GM23248 (cell line): ENCODE measurements around the gene STRADB. TPM values are rescaled to one million over a fixed set of nuclear protein-coding genes. Genes with fewer than 3 reads are reported as not detected.

Experiments used
- DNase-seq: peaks from one replicate; pipeline ENCODE4 v3.0.0-alpha.2; 2015
- H2AFZ ChIP-seq: fragments of 200-600 bp; sonication (generic); 2 replicates; pipeline ENCODE4 v1.6.1; 2016; ENCODE audit warnings: antibody characterized with exemption
- H3F3A ChIP-seq: fragments of 200-600 bp; sonication (generic); 2 replicates; pipeline ENCODE4 v1.6.1; 2016; ENCODE audit warnings: mild to moderate bottlenecking, antibody characterized with exemption, mixed run types; ENCODE audit not compliant: insufficient read depth
- H3K27ac ChIP-seq: fragments of 200-600 bp; sonication (generic); 2 replicates; pipeline ENCODE4 v1.5.1; 2016; ENCODE audit warnings: mild to moderate bottlenecking
- H3K27me3 ChIP-seq: fragments of 200-600 bp; sonication (generic); replicated peaks from 2 replicates; pipeline ENCODE4 v1.6.1; 2016; ENCODE audit warnings: mild to moderate bottlenecking; ENCODE audit not compliant: insufficient read depth
- H3K36me3 ChIP-seq: fragments of 200-600 bp; sonication (generic); 2 replicates; pipeline ENCODE4 v1.6.1; 2016; ENCODE audit warnings: low read depth, mild to moderate bottlenecking
- H3K4me1 ChIP-seq: fragments of 200-600 bp; sonication (generic); 2 replicates; pipeline ENCODE4 v1.6.1; 2016; ENCODE audit warnings: mild to moderate bottlenecking; ENCODE audit not compliant: insufficient read depth
- H3K4me2 ChIP-seq: fragments of 200-600 bp; sonication (generic); one replicate; pipeline ENCODE4 v1.6.1; 2016; ENCODE audit warnings: mild to moderate bottlenecking; ENCODE audit not compliant: unreplicated experiment
- H3K4me3 ChIP-seq: fragments of 200-600 bp; sonication (generic); 2 replicates; pipeline ENCODE4 v1.5.1; 2016; ENCODE audit warnings: mild to moderate bottlenecking
- H3K79me2 ChIP-seq: fragments of 200-600 bp; sonication (generic); 2 replicates; pipeline ENCODE4 v1.6.1; 2016; ENCODE audit warnings: mild to moderate bottlenecking; ENCODE audit not compliant: insufficient read depth
- H3K9ac ChIP-seq: fragments of 200-600 bp; sonication (generic); 2 replicates; pipeline ENCODE4 v1.6.1; 2016; ENCODE audit warnings: mild to moderate bottlenecking
- H3K9me2 ChIP-seq: fragments of 200-600 bp; sonication (generic); 2 replicates; pipeline ENCODE4 v1.6.1; 2016; ENCODE audit warnings: mixed run types, mild to moderate bottlenecking, moderate library complexity; ENCODE audit not compliant: insufficient read depth
- H3K9me3 ChIP-seq: fragments of 200-600 bp; sonication (generic); one replicate; pipeline ENCODE4 v1.6.1; 2017; ENCODE audit warnings: low read depth
- H4K20me1 ChIP-seq: fragments of 200-600 bp; sonication (generic); 2 replicates; pipeline ENCODE4 v1.6.0; 2016; ENCODE audit not compliant: insufficient read depth
- EZH2 ChIP-seq: fragments of 200-600 bp; sonication (generic); IDR thresholded peaks from 2 replicates; pipeline ENCODE4 v1.6.1; 2018; ENCODE audit warnings: antibody characterized with exemption, mild to moderate bottlenecking; ENCODE audit not compliant: insufficient read depth, poor library complexity, severe bottlenecking
- EZH2phosphoT487 ChIP-seq: fragments of 200-600 bp; sonication (generic); IDR thresholded peaks from 2 replicates; pipeline ENCODE4 v1.6.1; 2018; ENCODE audit warnings: antibody characterized with exemption, moderate library complexity, mild to moderate bottlenecking, low read depth; ENCODE audit not compliant: insufficient read depth
- WGBS, 2 experiments: methylation state at CpG; one replicate each; pipeline ENCODE4 v1.1.6; 2015 to 2017; ENCODE audit warnings: low lambda C conversion rate in 2 of 2, low coverage in 1 of 2; ENCODE audit errors: missing lambda C conversion rate in 2 of 2; 5-methylcytosine and 5-hydroxymethylcytosine counted together
- in situ Hi-C: fragments of 300-500 bp; cut with MboI; formaldehyde crosslinking; loops from 2 replicates; pipeline ENCODE4 v1.15.0; 2020
- polyA plus RNA-seq: library from polyadenylated mRNA; unstranded; fragments of >200 nt; fragmentation: Nextera tagmentation; extraction: Ambion mirVana; gene quantifications from 2 replicates; pipeline ENCODE4 v1.2.1, GENCODE V29; 2016
- total RNA-seq: library from RNA; depleted of rRNA; stranded (reverse); fragments of >200 nt; shearing (Covaris generic); gene quantifications from 2 replicates; pipeline ENCODE4 v1.2.3, GENCODE V29; 2014

STRADB gene
- total and polyA plus RNA-seq, 2 experiments from 2014 or later = 21.2 to 33.7 TPM

DNA sequence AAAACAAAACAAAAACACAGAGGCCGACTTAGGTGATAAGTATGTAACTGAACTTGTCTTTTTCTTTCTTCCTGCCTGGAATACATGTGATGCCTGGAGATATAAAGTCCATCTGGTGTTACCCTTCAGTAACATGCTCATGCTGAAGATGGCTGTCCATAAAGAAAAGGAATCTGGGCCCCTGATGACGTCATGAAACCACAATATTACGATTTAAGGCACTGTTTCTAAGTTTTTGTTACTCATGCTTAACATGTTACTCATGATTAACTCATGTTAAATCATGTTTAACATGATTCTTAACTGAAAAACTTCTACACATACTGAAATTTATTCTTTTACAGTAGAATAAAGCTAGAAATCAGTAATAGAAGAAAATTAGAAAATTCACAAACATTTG, 49.0 kb downstream of the STRADB start:
- H2AFZ ChIP-seq = no peak overlapping the region
- DNase-seq = peak; percentile 54
- in situ Hi-C loops = no loop called here
- no peaks in the 10 kb centered on the region for H4K20me1 ChIP-seq
- H3K27me3 ChIP-seq = no peaks in the 10 kb centered on the region
- no peak overlapping the region for H3K27ac ChIP-seq
- no peak overlapping the region for H3K9ac ChIP-seq
- no peaks in the 10 kb centered on the region for H3K79me2 ChIP-seq
- H3K9me2 ChIP-seq = no peaks in the 10 kb centered on the region
- H3K4me1 ChIP-seq = no peaks in the 10 kb centered on the region
- H3F3A ChIP-seq = no peaks in the 10 kb centered on the region
- no peak overlapping the region for H3K4me3 ChIP-seq
- no peak overlapping the region for H3K4me2 ChIP-seq
- no peaks in the 10 kb centered on the region for H3K36me3 ChIP-seq
- 48 to 52% methylated on average over 3 of the region's 3 CpGs for WGBS, 2 experiments
- no peak for TF ChIP-seq EZH2phosphoT487
- no peak for TF ChIP-seq EZH2
- peaks cover 6% of the 10 kb centered on the region for H3K9me3 ChIP-seq

DNA sequence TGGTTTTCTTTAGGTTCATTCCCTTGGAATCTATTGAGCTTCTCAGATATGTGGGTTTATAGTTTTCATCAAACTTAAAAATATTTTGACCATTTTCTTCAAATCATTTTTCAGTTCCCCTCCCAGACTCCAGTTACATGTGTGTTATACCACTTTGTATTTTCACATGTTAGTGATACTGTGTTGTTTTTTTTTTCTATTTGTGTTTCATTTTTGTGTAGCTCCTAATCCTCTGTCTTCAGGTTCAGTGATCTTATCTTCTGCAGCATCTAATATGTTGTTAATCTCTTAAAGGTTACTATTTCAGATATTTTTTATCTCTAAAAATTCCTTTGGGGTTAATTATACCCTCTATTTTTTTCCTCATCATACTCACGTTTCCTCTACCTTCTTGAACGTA, 51.2 kb downstream of the STRADB start:
- H3F3A ChIP-seq = no peaks in the 10 kb centered on the region
- H2AFZ ChIP-seq = no peak overlapping the region
- in situ Hi-C loops = no loop called here
- TF ChIP-seq EZH2phosphoT487 (no peak), EZH2 (no peak)
- no peak overlapping the region for H3K4me3 ChIP-seq
- H3K9me2 ChIP-seq = no peaks in the 10 kb centered on the region
- H3K36me3 ChIP-seq = no peaks in the 10 kb centered on the region
- no peak overlapping the region for H3K27ac ChIP-seq
- WGBS, 2 experiments = 91 to 95% methylated on average over 2 of the region's 2 CpGs
- no peak for DNase-seq
- H4K20me1 ChIP-seq = no peaks in the 10 kb centered on the region
- H3K9ac ChIP-seq = no peak overlapping the region
- peaks cover 6% of the 10 kb centered on the region for H3K9me3 ChIP-seq
- no peaks in the 10 kb centered on the region for H3K4me1 ChIP-seq
- H3K27me3 ChIP-seq = no peaks in the 10 kb centered on the region
- no peaks in the 10 kb centered on the region for H3K79me2 ChIP-seq
- no peak overlapping the region for H3K4me2 ChIP-seq

GRCh38 chr2:201507725-201508124, 56.2 kb downstream of the STRADB start:
- H3K9me3 ChIP-seq = peaks cover 3% of the 10 kb centered on the region
- H3K36me3 ChIP-seq = no peaks in the 10 kb centered on the region
- WGBS, 2 experiments = 60 to 66% methylated on average over 4 of the region's 4 CpGs
- DNase-seq = no peak
- H3K79me2 ChIP-seq = no peaks in the 10 kb centered on the region
- TF ChIP-seq EZH2 = no peak
- no peak for TF ChIP-seq EZH2phosphoT487
- H3K27me3 ChIP-seq = no peaks in the 10 kb centered on the region
- no peak overlapping the region for H3K4me3 ChIP-seq
- no peak overlapping the region for H2AFZ ChIP-seq
- H3K4me2 ChIP-seq = no peak overlapping the region
- in situ Hi-C loops = no loop called here
- no peak overlapping the region for H3K9ac ChIP-seq
- H3K9me2 ChIP-seq = no peaks in the 10 kb centered on the region
- no peaks in the 10 kb centered on the region for H3F3A ChIP-seq
- no peaks in the 10 kb centered on the region for H3K4me1 ChIP-seq
- H4K20me1 ChIP-seq = no peaks in the 10 kb centered on the region
- no peak overlapping the region for H3K27ac ChIP-seq

DNA sequence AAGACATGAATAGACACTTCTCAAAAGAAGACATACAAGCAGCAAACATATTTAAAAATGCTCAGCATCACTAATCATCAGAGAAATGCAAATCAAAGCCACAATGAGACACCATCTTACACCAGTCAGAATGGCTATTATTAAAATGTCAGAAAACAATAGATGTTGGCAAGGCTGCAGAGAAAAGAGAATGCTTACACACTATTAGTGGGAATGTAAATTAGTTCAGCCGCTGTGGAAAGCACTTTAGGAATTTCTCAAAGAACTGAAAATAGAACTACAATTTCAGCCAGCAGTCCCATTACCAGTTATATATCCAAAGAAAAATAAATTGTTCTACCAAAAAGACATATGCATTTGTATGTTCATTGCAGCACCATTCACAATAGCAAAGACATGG, 61.7 kb downstream of the STRADB start:
- 29 to 39% methylated on average over 1 of the region's 1 CpG for WGBS, 2 experiments
- TF ChIP-seq EZH2 (no peak), EZH2phosphoT487 (no peak)
- no peaks in the 10 kb centered on the region for H3K9me3 ChIP-seq
- no peaks in the 10 kb centered on the region for H4K20me1 ChIP-seq
- H3K27me3 ChIP-seq = no peaks in the 10 kb centered on the region
- H3K4me1 ChIP-seq = no peaks in the 10 kb centered on the region
- no peak overlapping the region for H3K9ac ChIP-seq
- H3K4me2 ChIP-seq = no peak overlapping the region
- peak; percentile 3 for DNase-seq
- no peaks in the 10 kb centered on the region for H3K36me3 ChIP-seq
- H3K27ac ChIP-seq = no peak overlapping the region
- no peaks in the 10 kb centered on the region for H3F3A ChIP-seq
- no peaks in the 10 kb centered on the region for H3K9me2 ChIP-seq
- in situ Hi-C loops = no loop called here
- H2AFZ ChIP-seq = no peak overlapping the region
- no peaks in the 10 kb centered on the region for H3K79me2 ChIP-seq
- H3K4me3 ChIP-seq = no peak overlapping the region
